ENCODE measurements around the gene DPYD.

GRCh38 chr1:97332716-97333115 is 588.1 kb downstream of the DPYD start:
- TF ChIP-seq SUZ12 (IDR thresholded peaks at IDR 0.05) (no peak), BHLHE40 (IDR thresholded peaks at IDR 0.05; ENCODE audit: borderline replicate concordance) (no peak), SP1 (IDR thresholded peaks at IDR 0.05) (no peak), FOXA1 (IDR thresholded peaks at IDR 0.05) (no peak), ZNF384 (IDR thresholded peaks at IDR 0.05) (no peak), ELF4 (IDR thresholded peaks at IDR 0.05) (no peak), L3MBTL2 (conservative IDR thresholded peaks at IDR 0.05) (no peak), FOXM1 (IDR thresholded peaks at IDR 0.05; ENCODE audit: borderline replicate concordance) (no peak), FOXK2 (IDR thresholded peaks at IDR 0.05) (no peak), PKNOX1 (IDR thresholded peaks at IDR 0.05) (no peak), NFRKB (IDR thresholded peaks at IDR 0.05) (no peak), CTBP1 (IDR thresholded peaks at IDR 0.05; ENCODE audit: borderline replicate concordance) (no peak), ARNT (IDR thresholded peaks at IDR 0.05) (no peak), TARDBP (IDR thresholded peaks at IDR 0.05) (no peak)

All from HEK293T (cell line).